ENCODE results near the gene FBXO22. TPM values are rescaled to one million over a fixed set of nuclear protein-coding genes. Genes with fewer than 3 reads are reported as not detected.

FBXO22 gene
- polyA plus RNA-seq, 1 of the 3 experiments (the other 2 are of a cell fraction): 34.8 TPM

- Histone ChIP-seq H3K9me3 (no peaks in the 10 kb centered on the region), H3K27me3 (ENCODE audit: insufficient read depth) (no peaks in the 10 kb centered on the region), H3F3A (replicated peaks; ENCODE audit: insufficient read depth) (no peaks in the 10 kb centered on the region), H2AFZ (ENCODE audit: low read depth) (no peak overlapping the region), H3K9me2 (no peaks in the 10 kb centered on the region), H3K9ac (no peak overlapping the region), H4K20me1 (ENCODE audit: insufficient read depth) (peaks cover 57% of the 10 kb centered on the region), H3K36me3 (replicated peaks in 1 of 2; ENCODE audit: control insufficient read depth in 1 of 2, insufficient read depth in 2 of 2, low read length in 1 of 2) (peaks cover 42 to 68% of the 10 kb centered on the region in 2 experiments), H3K4me1 (ENCODE audit: control insufficient read depth in 1 of 2, insufficient read depth in 2 of 2, low read depth in 1 of 2, low read length in 1 of 2) (peaks cover 0 to 6% of the 10 kb centered on the region in 2 experiments; a peak in 2 of 4 replicates), H3K79me2 (ENCODE audit: insufficient read depth) (peaks cover 55% of the 10 kb centered on the region), H3K4me3 (ENCODE audit: low read depth in 2 of 2, low read length in 1 of 2) (no peak overlapping the region), H3K4me2 (no peak overlapping the region), H3K27ac (ENCODE audit: low read depth in 2 of 2, low read length in 1 of 2) (no peak overlapping the region; a peak in 1 of 4 replicates)
- ChIA-PET CTCF (no interaction called here), POLR2A (no interaction called here)
- no peak for DNase-seq
- WGBS (ENCODE audit: low lambda C conversion rate): 91% methylated on average over 4 of the region's 4 CpGs
- no peak for TF ChIP-seq MXI1 (IDR thresholded peaks at IDR 0.05; ENCODE audit: low read depth, low read length)
- TF ChIP-seq FOSL2 (IDR thresholded peaks at IDR 0.05; ENCODE audit: borderline replicate concordance, low read depth): no peak
- TF ChIP-seq TCF12 (IDR thresholded peaks at IDR 0.05): no peak
- no peak for TF ChIP-seq USF2 (IDR thresholded peaks at IDR 0.05; ENCODE audit: borderline replicate concordance, low read depth, low read length)
- no peak for TF ChIP-seq SMC3 (IDR thresholded peaks at IDR 0.05; ENCODE audit: low read depth, low read length)
- no peak for TF ChIP-seq JUND (IDR thresholded peaks at IDR 0.05)
- TF ChIP-seq RXRA (IDR thresholded peaks at IDR 0.05; ENCODE audit: borderline replicate concordance, low read depth): no peak
- no peak for TF ChIP-seq CHD2 (IDR thresholded peaks at IDR 0.05; ENCODE audit: low read length, partially characterized antibody)
- TF ChIP-seq USF1 (IDR thresholded peaks at IDR 0.05; ENCODE audit: borderline replicate concordance, low read depth): no peak
- no peak for TF ChIP-seq NRF1 (IDR thresholded peaks at IDR 0.05; ENCODE audit: low read depth, low read length)
- TF ChIP-seq FOXJ3 (CRISPR knock-in tag; IDR thresholded peaks at IDR 0.05): no peak
- no peak for TF ChIP-seq GATA2 (CRISPR knock-in tag; IDR thresholded peaks at IDR 0.05)
- no peak for TF ChIP-seq NFIC (IDR thresholded peaks at IDR 0.05; ENCODE audit: borderline replicate concordance)
These were observed 23.9 kb downstream of the FBXO22 start for GRCh38 chr15:75927601-75928000.

GRCh38 chr15:75928680-75929608 lies 25.3 kb downstream of the FBXO22 start:
- Histone ChIP-seq H3K4me2 (no peak overlapping the region), H3F3A (replicated peaks; ENCODE audit: insufficient read depth) (no peaks in the 10 kb centered on the region), H3K9me3 (no peaks in the 10 kb centered on the region), H3K79me2 (ENCODE audit: insufficient read depth) (peaks cover 41% of the 10 kb centered on the region), H3K27me3 (ENCODE audit: insufficient read depth) (no peaks in the 10 kb centered on the region), H3K27ac (ENCODE audit: low read depth in 2 of 2, low read length in 1 of 2) (no peak overlapping the region), H3K9me2 (no peaks in the 10 kb centered on the region), H3K9ac (no peak overlapping the region), H3K4me1 (ENCODE audit: control insufficient read depth in 1 of 2, insufficient read depth in 2 of 2, low read depth in 1 of 2, low read length in 1 of 2) (peaks cover 0 to 6% of the 10 kb centered on the region in 2 experiments; a peak in 2 of 4 replicates), H4K20me1 (ENCODE audit: insufficient read depth) (peaks cover 45% of the 10 kb centered on the region), H3K36me3 (replicated peaks in 1 of 2; ENCODE audit: control insufficient read depth in 1 of 2, insufficient read depth in 2 of 2, low read length in 1 of 2) (peaks cover 48 to 73% of the 10 kb centered on the region in 2 experiments), H3K4me3 (ENCODE audit: low read depth in 2 of 2, low read length in 1 of 2) (no peak overlapping the region), H2AFZ (ENCODE audit: low read depth) (no peak overlapping the region)
- POLR2A ChIA-PET: no interaction called here
- WGBS (ENCODE audit: low lambda C conversion rate): 61% methylated on average over 9 of the region's 9 CpGs
- peak; percentile 10 for DNase-seq
- TF ChIP-seq CTCF (IDR thresholded peaks at IDR 0.05) (peak; percentile 52), SIN3A (IDR thresholded peaks at IDR 0.05; ENCODE audit: borderline replicate concordance, low read depth, low read length) (no peak), GABPA (IDR thresholded peaks at IDR 0.05; ENCODE audit: low read depth) (no peak), MEF2A (IDR thresholded peaks at IDR 0.05; ENCODE audit: borderline replicate concordance, low read depth) (no peak), EP300 (IDR thresholded peaks at IDR 0.05; ENCODE audit: borderline replicate concordance in 1 of 2, low read depth in 1 of 2, low read length in 1 of 2) (no peak), RCOR1 (IDR thresholded peaks at IDR 0.05; ENCODE audit: low read length) (no peak), RAD21 (IDR thresholded peaks at IDR 0.05; ENCODE audit: low read length) (peak; percentile 45), YY1 (IDR thresholded peaks at IDR 0.05; ENCODE audit: low read depth) (no peak), TCF12 (IDR thresholded peaks at IDR 0.05) (no peak), SMC3 (IDR thresholded peaks at IDR 0.05; ENCODE audit: low read depth, low read length) (peak; percentile 28; the same call in 1 of the 2 replicates), FOXJ3 (CRISPR knock-in tag; IDR thresholded peaks at IDR 0.05) (no peak), ZBTB33 (IDR thresholded peaks at IDR 0.05; ENCODE audit: borderline replicate concordance, low read depth) (no peak)
- CTCF ChIA-PET: interaction anchor here (0.6 to 2.6 kb wide), 14 partner anchors 9 to 245 kb away, joined by 3 to 20 read pairs (median 3); no protein-coding TSS in a partner anchor

All from SK-N-SH (cell line).